Nephron (organoid): Measurements from ENCODE around the gene CNTNAP2.
"Not testable (repeated sequence)": the region's sequence is repeated elsewhere in the genome, so short reads cannot be mapped to it uniquely, and the experiment has no call there.

Experiments used
- H3K27ac Mint-ChIP-seq, 3 experiments: 2 replicates each; pipeline ENCODE4 v1.8.0; 2020; ENCODE audit warnings: mixed read lengths in 3 of 3, mild to moderate bottlenecking in 2 of 3, moderate library complexity in 1 of 3
- H3K27me3 Mint-ChIP-seq: 2 replicates; pipeline ENCODE4 v1.8.0; 2021; ENCODE audit warnings: low read depth, mild to moderate bottlenecking, moderate library complexity, mixed read lengths
- H3K36me3 Mint-ChIP-seq: 2 replicates; pipeline ENCODE4 v1.8.0; 2020; ENCODE audit warnings: low read depth, mixed read lengths
- H3K4me1 Mint-ChIP-seq: 2 replicates; pipeline ENCODE4 v1.8.0; 2020; ENCODE audit warnings: mixed read lengths
- H3K4me3 Mint-ChIP-seq, 3 experiments: 2 replicates each; pipeline ENCODE4 v1.8.0; 2020; ENCODE audit warnings: mild to moderate bottlenecking in 3 of 3, mixed read lengths in 3 of 3, moderate library complexity in 2 of 3
- H3K9me3 Mint-ChIP-seq: 2 replicates; pipeline ENCODE4 v1.8.0; 2020; ENCODE audit warnings: mixed read lengths
- TF ChIP-seq, protein P1 (sequence below), 3 experiments: fragments of 200-600 bp; sonication (generic); IDR thresholded peaks; one replicate each; pipeline ENCODE4 v1.5.0; 2021; ENCODE audit warnings: antibody characterized with exemption in 3 of 3; ENCODE audit not compliant: unreplicated experiment in 3 of 3

The CNTNAP2 gene

DNA sequence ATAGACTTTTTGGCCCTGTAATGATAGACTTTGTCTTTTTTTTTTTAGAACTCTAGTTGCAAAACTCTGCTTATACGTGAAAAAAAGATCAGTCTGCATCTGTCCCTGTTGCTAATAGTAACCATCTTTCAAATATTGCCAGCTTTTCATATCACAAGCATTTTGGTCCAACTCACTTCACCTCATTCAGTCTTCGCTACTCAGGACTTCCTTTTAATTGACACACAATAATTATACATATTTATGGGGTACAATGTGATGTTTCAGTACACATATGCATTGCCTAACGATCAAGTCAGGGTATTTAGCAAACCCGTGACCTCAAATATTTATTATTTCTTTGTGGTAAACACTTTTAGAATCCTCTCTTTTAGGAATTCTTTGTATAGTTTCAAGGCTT, 1606.9 kb downstream of the CNTNAP2 start:
- H3K27ac Mint-ChIP-seq = no peak overlapping the region
- H3K36me3 Mint-ChIP-seq = no peaks in the 10 kb centered on the region
- no peak overlapping the region for H3K4me3 Mint-ChIP-seq
- TF ChIP-seq, protein P1, sequence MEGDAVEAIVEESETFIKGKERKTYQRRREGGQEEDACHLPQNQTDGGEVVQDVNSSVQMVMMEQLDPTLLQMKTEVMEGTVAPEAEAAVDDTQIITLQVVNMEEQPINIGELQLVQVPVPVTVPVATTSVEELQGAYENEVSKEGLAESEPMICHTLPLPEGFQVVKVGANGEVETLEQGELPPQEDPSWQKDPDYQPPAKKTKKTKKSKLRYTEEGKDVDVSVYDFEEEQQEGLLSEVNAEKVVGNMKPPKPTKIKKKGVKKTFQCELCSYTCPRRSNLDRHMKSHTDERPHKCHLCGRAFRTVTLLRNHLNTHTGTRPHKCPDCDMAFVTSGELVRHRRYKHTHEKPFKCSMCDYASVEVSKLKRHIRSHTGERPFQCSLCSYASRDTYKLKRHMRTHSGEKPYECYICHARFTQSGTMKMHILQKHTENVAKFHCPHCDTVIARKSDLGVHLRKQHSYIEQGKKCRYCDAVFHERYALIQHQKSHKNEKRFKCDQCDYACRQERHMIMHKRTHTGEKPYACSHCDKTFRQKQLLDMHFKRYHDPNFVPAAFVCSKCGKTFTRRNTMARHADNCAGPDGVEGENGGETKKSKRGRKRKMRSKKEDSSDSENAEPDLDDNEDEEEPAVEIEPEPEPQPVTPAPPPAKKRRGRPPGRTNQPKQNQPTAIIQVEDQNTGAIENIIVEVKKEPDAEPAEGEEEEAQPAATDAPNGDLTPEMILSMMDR (IDR thresholded peaks at IDR 0.05; ENCODE audit: unreplicated experiment in 3 of 3) = no peak
- peaks cover 8% of the 10 kb centered on the region for H3K4me1 Mint-ChIP-seq
- no peaks in the 10 kb centered on the region for H3K27me3 Mint-ChIP-seq
- no peaks in the 10 kb centered on the region for H3K9me3 Mint-ChIP-seq

DNA sequence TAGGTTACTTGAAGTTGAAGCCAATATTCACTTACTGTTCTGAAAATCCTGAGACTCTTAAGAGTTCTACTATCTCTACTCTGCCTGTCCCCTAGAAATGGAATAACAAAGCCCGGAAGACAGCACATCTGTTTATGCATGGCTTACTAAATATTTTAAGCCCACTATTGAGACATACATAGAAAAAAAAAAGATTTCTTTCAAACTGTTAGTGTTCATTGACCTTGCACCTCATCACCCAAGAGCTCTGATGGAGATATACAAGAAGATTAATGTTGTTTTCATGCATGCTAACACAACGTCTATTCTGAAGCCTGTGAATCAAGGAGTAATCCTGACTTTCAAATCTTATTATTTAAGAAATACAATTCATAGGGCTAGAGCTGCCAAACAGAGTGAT, 1614.7 kb downstream of the CNTNAP2 start:
- Mint-ChIP-seq H3K27me3 (no peaks in the 10 kb centered on the region), H3K9me3 (peaks cover 16% of the 10 kb centered on the region), H3K4me3 (no peak overlapping the region), H3K27ac (no peak overlapping the region), H3K36me3 (no peaks in the 10 kb centered on the region), H3K4me1 (no peaks in the 10 kb centered on the region)
- TF ChIP-seq, protein P1 (IDR thresholded peaks at IDR 0.05; ENCODE audit: unreplicated experiment in 3 of 3) = no peak

DNA sequence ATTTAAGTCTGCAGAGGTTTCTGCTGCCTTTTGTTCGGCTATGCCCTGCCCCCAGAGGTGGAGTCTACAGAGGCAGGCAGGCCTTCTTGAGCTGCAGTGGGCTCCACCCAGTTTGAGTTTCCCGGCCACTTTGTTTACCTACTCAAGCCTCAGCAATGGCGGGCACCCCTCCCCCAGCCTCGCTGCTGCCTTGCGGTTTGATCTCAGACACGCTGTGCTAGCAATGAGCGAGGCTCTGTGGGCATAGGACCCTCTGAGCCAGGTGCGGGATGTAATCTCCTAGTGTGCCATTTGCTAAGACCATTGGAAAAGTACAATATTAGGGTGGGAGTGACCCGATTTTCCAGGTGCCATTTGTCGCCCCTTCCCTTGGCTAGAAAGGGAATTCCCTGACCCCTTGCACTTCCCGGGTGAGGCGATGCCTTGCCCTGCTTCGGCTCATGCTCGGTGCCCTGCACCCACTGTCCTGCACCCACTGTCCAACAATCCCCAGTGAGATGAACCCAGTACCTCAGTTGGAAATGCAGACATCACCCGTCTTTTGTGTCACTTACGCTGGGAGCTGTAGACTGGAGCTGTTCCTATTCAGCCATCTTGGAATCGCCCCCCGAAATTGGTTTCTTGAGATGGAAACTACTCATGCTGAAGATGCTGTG, 1621.1 kb downstream of the CNTNAP2 start:
- H3K36me3 Mint-ChIP-seq, H3K27me3 Mint-ChIP-seq, H3K4me3 Mint-ChIP-seq, H3K4me1 Mint-ChIP-seq, H3K27ac Mint-ChIP-seq: not testable (repeated sequence)
- H3K9me3 Mint-ChIP-seq = peaks cover 27% of the 10 kb centered on the region

DNA sequence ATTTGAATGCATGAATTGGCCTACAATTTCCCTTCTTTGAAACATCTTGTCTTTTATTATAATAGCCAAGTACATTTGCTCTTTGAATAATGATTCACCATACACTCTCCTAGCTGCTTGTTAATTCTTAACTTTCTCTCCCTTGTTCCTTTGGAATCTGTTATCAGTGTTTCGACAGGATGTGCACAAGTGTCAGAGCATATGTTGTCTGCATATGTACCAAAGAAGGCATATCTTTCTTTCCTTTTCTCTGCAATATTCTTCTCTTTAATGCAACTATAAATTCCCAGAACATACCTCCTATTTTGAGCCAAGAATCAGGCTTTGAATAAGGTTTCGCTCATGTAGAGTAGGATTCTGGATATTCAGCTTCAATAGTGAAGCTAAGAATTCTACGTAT, 1625.7 kb downstream of the CNTNAP2 start:
- Mint-ChIP-seq H3K27me3 (no peaks in the 10 kb centered on the region), H3K4me1 (no peaks in the 10 kb centered on the region), H3K27ac (peak overlapping the region in 1 of 3 experiments; percentile 24), H3K4me3 (no peak overlapping the region), H3K9me3 (peaks cover 8% of the 10 kb centered on the region), H3K36me3 (no peaks in the 10 kb centered on the region)
- TF ChIP-seq, protein P1 (IDR thresholded peaks at IDR 0.05; ENCODE audit: unreplicated experiment in 3 of 3) = no peak

DNA sequence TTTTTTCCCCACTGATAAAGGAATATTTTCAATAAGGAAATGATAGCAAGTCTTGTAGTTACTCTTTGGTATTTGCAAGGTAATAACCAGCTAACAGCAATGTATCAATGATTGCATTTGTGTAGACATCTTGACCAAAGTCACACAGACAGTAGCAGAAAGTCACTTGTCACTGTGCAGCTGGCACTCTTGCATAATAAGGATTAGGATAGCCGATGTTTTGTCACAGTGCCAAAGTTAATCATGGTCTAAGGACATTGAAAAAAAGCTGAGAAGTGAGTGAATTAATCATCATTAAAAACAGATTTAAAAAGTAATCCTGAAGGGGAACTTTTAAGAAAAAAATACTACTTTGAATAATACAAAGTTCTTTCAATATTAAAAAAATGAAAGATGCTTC, 1639.7 kb downstream of the CNTNAP2 start:
- Mint-ChIP-seq H3K9me3 (no peaks in the 10 kb centered on the region), H3K27ac (no peak overlapping the region), H3K36me3 (no peaks in the 10 kb centered on the region), H3K4me3 (no peak overlapping the region), H3K4me1 (peaks cover 6% of the 10 kb centered on the region), H3K27me3 (no peaks in the 10 kb centered on the region)
- TF ChIP-seq, protein P1 (IDR thresholded peaks at IDR 0.05; ENCODE audit: unreplicated experiment in 3 of 3) = no peak

DNA sequence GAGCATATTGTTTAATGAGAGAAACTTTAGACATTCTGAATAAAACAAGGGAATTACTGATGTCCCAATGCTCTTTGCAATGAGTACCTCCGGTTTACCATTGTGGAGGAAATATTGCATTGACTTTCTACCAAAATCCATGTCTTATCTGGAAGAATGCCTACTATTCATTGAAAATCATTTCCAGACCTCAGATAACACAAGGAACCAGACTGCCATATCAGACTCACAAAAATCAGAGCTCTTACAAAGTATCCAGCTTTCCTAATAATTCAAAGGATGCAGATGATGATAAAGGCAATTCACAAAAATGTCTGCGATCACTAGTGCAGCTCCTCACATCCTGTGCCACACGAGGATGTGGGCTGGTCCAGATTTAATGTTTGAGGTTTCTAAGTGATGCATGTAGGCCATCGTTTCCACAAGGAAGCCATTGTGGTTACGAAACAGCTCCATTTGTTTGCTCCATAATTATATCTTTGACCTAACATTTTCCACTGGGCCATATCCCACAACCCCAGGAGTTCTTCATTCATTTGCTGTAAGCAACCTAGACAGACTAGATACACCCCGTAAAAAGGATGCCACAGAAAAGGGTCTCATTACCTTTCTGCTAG, 1642.8 kb downstream of the CNTNAP2 start:
- Mint-ChIP-seq H3K27ac (no peak overlapping the region), H3K27me3 (no peaks in the 10 kb centered on the region), H3K4me3 (no peak overlapping the region), H3K4me1 (peaks cover 6% of the 10 kb centered on the region), H3K9me3 (no peaks in the 10 kb centered on the region), H3K36me3 (no peaks in the 10 kb centered on the region)
- TF ChIP-seq, protein P1 (IDR thresholded peaks at IDR 0.05; ENCODE audit: unreplicated experiment in 3 of 3) = no peak
